GM12892 (cell line): ENCODE data around the gene DENND11.

ENCODE experiments used
- POLR2A ChIP-seq: IDR thresholded peaks from 2 replicates; pipeline ENCODE4 v1.6.1; 2011; ENCODE audit warnings: low read depth, low read length, control low read depth
- POLR2AphosphoS5 ChIP-seq: IDR thresholded peaks from 2 replicates; pipeline ENCODE4 v1.6.1; 2011; ENCODE audit warnings: low read depth, low read length, control low read depth
- TAF1 ChIP-seq: IDR thresholded peaks from 2 replicates; pipeline ENCODE4 v1.6.1; 2011; ENCODE audit warnings: low read depth, mild to moderate bottlenecking, control low read depth, low read length, borderline replicate concordance

- TF ChIP-seq POLR2AphosphoS5 (no peak), POLR2A (no peak), TAF1 (no peak)
Measured at GRCh38 chr7:141697211-141697871, 4.6 kb downstream of the DENND11 start.
